ENCODE measurements around the gene LILRB4.
"Not testable (repeated sequence)": the region's sequence is repeated elsewhere in the genome, so short reads cannot be mapped to it uniquely, and the experiment has no call there.

LILRB4 gene

DNA sequence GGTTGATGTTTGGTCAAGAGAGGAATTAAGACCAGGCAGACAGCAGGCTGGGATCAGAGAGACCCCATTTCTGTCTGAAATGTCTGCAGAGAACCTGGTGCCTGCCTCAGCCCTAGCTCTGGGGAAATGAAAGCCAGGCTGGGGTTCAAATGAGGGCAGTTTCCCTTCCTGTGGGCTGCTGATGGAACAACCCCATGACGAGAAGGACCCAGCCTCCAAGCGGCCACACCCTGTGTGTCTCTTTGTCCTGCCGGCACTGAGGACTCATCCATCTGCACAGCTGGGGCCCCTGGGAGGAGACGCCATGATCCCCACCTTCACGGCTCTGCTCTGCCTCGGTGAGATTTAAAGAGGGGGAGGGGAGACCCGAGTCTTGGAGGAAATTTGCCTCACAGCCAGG, at the start of gene LILRB4:
Gene LILRB4, plus strand, starts transcription at position 256 of the 400 bp plus-strand sequence. Its CDS starts 49 bp downstream, at position 305.
- no peak for DNase-seq (ENCODE audit: low spot score)

DNA sequence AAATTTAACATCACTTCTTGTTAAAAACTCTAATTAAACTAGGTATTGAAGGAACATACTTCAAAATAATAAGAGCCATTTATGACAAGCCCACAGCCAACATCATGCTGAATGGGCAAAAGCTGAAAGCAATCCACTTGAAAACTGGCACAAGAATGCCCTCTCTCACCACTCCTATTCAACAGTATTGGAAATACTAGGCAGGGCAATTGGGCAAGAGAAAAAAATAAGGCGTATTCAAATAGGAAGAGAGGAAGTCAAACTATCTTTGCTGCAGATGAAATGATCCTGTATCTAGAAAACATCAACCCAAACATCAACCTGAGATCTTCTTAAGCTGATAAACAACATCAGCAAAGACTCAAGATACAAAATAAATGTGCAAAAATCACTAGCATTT, 48.1 kb upstream of the LILRB4 start:
- DNase-seq (ENCODE audit: low spot score), result no peak

DNA sequence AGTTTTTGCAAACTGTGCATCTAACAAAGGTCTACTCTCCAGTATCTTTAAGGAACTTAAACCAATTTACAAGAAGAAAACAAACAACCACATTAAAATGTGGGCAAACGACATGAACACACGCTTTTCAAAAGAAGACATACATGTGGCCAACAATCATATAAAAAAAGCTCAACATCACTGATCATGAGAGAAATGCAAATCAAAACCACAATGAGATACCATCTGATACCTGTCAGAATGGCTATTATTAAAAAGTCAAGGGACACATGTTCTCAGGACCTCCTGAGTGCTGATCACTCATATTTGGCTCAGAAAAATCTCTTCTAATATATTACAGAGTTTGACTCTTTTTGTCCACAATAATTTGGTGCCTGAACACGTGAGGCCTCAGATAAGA, 46.7 kb upstream of the LILRB4 start:
- DNase-seq (ENCODE audit: low spot score), result no peak

DNA sequence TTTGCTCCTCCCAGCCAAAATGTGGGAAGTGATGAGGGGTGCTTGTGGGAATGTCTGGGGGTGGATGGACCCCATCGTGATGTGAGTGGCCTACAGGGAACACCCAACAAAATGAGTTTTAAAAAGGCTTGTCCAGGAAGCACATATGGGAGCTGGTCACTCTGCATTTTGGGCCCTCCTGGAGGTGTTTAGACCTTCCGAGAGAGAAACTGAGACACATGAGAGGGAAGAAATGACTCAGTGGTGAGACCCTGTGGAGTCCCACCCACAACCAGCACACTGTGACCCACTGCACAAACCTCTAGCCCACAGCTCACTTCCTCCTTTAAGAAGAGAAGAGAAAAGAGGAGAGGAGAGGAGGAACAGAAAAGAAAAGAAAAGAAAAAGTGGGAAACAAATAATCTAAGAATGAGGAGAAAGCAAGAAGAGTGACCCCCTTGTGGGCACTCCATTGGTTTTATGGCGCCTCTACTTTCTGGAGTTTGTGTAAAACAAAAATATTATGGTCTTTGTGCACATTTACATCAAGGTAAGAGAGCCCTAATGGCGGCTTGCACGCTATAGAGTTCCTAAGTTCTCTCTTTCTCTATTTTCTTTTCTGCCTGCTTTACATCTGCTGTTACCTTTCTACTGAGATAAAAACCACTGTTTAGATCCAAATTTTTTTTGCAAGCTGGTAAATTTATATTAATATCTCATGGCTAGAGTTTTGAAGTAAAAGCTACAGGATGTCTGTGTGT, 45.8 kb upstream of the LILRB4 start:
- DNase-seq (ENCODE audit: low spot score), result no peak

GRCh38 chr19:54620464-54620863, 42.3 kb upstream of the LILRB4 start:
- DNase-seq (ENCODE audit: low spot score), result no peak

GRCh38 chr19:54622431-54622830, 40.4 kb upstream of the LILRB4 start:
- DNase-seq (ENCODE audit: low spot score), result no peak

- not testable (repeated sequence) for DNase-seq (ENCODE audit: low spot score)
These were observed 38.6 kb upstream of the LILRB4 start for GRCh38 chr19:54624234-54624633.

GRCh38 chr19:54624934-54625730, 37.7 kb upstream of the LILRB4 start:
- not testable (repeated sequence) for DNase-seq (ENCODE audit: low spot score)

DNA sequence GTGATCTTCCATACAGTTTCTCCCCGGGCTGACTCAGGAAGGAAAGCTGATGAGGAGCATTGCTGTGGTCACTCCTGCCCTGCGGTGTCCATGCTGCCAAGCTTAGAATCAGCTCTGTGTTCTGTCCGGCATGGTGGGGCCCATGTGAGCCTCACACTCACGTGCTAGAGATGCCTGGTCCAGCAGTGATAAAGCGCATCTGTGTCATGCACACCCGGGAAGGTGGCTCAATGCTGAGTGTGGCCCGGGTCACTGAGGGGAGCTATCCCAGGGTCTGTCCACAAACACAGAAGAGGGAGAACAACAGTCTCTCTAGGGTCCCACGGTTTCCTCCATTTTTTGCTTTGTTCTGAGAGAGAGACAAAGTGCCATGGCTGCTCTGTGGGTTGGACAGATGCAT, 36.0 kb upstream of the LILRB4 start:
- DNase-seq (ENCODE audit: low spot score), result no peak

GRCh38 chr19:54627912-54628311, 34.9 kb upstream of the LILRB4 start:
- DNase-seq (ENCODE audit: low spot score), result not testable (repeated sequence)

- not testable (repeated sequence) for DNase-seq (ENCODE audit: low spot score)
These were observed 32.5 kb upstream of the LILRB4 start, which contains the start of gene LILRB1 for GRCh38 chr19:54630262-54630661. LILRB1 (plus strand) TSS chr19:54630484; CDS start chr19:54631074, 590 bp downstream.

GRCh38 chr19:54630782-54631181, 32.0 kb upstream of the LILRB4 start:
- no peak for DNase-seq (ENCODE audit: low spot score)

- DNase-seq (ENCODE audit: low spot score), result not testable (repeated sequence)
These were observed 31.1 kb upstream of the LILRB4 start for GRCh38 chr19:54631489-54632337.

GRCh38 chr19:54632517-54632916, 30.3 kb upstream of the LILRB4 start:
- DNase-seq (ENCODE audit: low spot score), result not testable (repeated sequence)

DNA sequence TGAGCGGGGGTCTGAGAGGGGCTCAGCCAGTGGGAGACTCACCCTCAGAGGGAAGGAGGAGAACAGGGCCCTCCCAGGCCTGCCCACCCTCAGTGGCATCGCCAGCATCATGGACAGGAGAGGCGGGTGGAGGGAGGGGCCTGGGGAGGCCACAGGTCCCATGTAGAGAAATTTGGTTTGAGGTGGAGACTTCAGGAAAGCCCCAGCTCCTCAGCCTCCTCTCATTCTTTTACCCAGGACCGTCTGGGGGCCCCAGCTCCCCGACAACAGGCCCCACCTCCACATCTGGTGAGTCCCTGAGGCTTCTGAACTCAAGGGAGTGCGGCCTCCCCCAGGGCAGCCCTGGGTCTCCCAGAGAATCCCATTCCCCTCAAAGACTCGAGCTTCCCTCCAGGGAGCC, 29.4 kb upstream of the LILRB4 start:
- DNase-seq (ENCODE audit: low spot score), result no peak

- DNase-seq (ENCODE audit: low spot score), result not testable (repeated sequence)
These were observed 26.7 kb upstream of the LILRB4 start for GRCh38 chr19:54636081-54636480.

DNA sequence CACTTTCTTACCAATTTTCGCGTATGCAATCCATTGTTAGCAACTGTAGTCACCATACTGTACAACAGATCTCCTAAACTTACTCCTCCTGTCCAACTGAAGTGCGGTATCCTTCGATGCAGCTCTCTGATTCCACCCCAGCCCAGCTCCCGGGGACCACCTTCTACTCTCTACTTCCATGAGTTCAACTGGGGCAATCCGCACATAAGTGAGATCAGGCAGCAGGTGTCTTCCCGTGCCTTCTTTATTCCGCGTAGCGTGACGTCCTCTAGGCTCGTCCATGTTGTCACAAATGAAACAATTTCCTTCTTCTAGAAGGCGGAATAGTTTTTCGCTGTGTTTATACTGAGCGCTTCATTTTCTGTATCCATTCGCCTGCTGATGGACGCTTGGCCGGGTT, 24.1 kb upstream of the LILRB4 start:
- no peak for DNase-seq (ENCODE audit: low spot score)

DNA sequence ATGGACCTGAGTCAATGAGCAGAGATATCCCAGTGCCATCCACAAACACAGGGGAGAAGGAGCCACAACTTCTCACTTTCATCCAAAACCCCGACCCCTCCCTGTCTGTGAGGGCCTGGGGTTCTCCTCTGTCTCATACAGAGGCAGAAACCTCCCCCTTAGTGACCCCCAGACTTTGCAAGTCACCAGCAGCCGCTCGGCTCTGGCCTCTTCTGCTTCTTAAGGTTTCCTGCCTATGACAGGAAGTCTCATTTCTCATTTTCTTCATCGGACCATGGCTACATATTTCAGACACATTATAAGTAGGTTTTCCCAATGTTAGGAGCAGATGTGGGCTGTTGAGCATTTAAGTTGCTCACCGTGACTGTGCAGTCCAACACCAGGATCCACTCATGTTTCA, 19.8 kb upstream of the LILRB4 start:
- not testable (repeated sequence) for DNase-seq (ENCODE audit: low spot score)

DNA sequence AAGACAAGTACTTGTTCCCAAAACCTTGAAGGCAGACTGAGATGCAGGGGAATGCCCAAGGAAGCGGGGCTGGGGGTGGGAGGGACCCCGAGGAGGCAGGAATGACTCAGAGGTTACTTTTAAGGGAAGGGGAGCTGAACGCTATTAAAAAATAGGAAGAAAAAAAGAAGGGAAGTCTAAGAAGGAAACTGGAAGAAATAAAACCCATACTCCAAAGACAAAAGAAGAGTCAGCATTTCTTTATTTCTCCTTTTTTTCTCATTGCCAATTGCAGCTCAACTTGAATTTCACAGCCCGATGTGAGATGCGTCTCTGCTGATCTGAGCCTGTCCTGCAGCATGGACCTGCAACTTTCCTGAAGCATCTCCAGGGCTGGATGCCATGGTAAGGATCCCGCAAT, 19.2 kb upstream of the LILRB4 start:
- not testable (repeated sequence) for DNase-seq (ENCODE audit: low spot score)

GRCh38 chr19:54644056-54644455, 18.7 kb upstream of the LILRB4 start:
- no peak for DNase-seq (ENCODE audit: low spot score)

- DNase-seq (ENCODE audit: low spot score), result no peak
These were observed 16.4 kb upstream of the LILRB4 start for GRCh38 chr19:54646331-54646841.

- DNase-seq (ENCODE audit: low spot score), result no peak
These were observed 14.7 kb upstream of the LILRB4 start for GRCh38 chr19:54648129-54648528.
